ENCODE results near the gene GRIK3. TPM values are rescaled to one million over a fixed set of nuclear protein-coding genes. Genes with fewer than 3 reads are reported as not detected.
"Not testable (repeated sequence)": the region's sequence is repeated elsewhere in the genome, so short reads cannot be mapped to it uniquely, and the experiment has no call there.

Gene GRIK3
- total RNA-seq, 2 donors from 2014 or later = 0.20 to 1.2 TPM

GRCh38 chr1:36920371-36920770 lies 113.9 kb downstream of the GRIK3 start:
- Histone ChIP-seq H3K36me3 (no peaks in the 10 kb centered on the region), H3K9me3 (no peaks in the 10 kb centered on the region), H3K9ac (ENCODE audit: low read depth in 2 of 2, low read length in 2 of 2) (no peak overlapping the region), H3K4me1 (no peaks in the 10 kb centered on the region), H3K27me3 (no peaks in the 10 kb centered on the region), H3K4me3 (no peak overlapping the region), H3K27ac (no peak overlapping the region)
- intact Hi-C loops (cut with DNase I) = no loop called here
- no peak for DNase-seq
- TF ChIP-seq CTCF (IDR thresholded peaks at IDR 0.05) = no peak

DNA sequence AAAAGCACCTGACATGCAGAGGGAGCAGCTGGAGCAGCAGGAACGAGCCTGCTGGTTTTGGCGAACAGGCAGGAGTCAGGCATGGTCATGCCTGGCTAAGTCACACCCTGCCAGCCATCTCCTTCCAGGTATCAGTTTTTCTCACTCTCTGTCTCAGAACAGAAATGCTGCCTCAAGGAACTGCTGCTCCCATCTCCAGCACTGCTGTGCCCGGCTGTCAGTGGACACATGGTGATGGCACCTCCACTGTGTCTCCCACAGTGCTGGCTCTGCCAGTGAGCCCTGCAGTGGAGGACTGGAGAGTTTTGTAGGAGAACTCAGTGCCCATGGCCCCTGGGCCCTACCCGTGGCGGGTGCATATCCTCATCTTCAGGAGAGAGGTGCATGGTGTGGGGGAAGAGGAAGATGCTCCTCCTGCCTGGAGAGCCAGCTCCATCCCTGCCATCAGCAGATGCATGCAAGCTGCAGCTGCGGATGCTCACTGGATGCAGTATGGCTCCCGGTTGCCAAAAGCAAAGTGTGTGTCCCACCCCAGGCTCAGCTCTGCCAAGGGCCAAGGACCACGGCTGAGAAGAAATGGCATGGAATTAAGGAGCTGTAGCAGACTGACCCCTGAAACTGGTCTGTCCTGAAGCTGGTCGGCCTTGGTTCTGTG lies 114.7 kb downstream of the GRIK3 start:
- H3K27ac ChIP-seq = no peak overlapping the region
- TF ChIP-seq CTCF (IDR thresholded peaks at IDR 0.05) = no peak
- intact Hi-C loops (cut with DNase I) = no loop called here
- no peak overlapping the region for H3K4me3 ChIP-seq
- no peak for DNase-seq
- no peaks in the 10 kb centered on the region for H3K4me1 ChIP-seq
- no peaks in the 10 kb centered on the region for H3K9me3 ChIP-seq
- no peaks in the 10 kb centered on the region for H3K27me3 ChIP-seq
- H3K9ac ChIP-seq (ENCODE audit: low read depth in 2 of 2, low read length in 2 of 2) = no peak overlapping the region
- H3K36me3 ChIP-seq = no peaks in the 10 kb centered on the region

GRCh38 chr1:36918604-36919003 lies 115.7 kb downstream of the GRIK3 start:
- Histone ChIP-seq H3K27me3 (no peaks in the 10 kb centered on the region), H3K4me1 (no peaks in the 10 kb centered on the region), H3K36me3 (no peaks in the 10 kb centered on the region), H3K27ac (no peak overlapping the region), H3K9ac (ENCODE audit: low read depth in 2 of 2, low read length in 2 of 2) (no peak overlapping the region), H3K4me3 (no peak overlapping the region), H3K9me3 (no peaks in the 10 kb centered on the region)
- intact Hi-C loops (cut with DNase I) = no loop called here
- no peak for DNase-seq
- no peak for TF ChIP-seq CTCF (IDR thresholded peaks at IDR 0.05)

GRCh38 chr1:36916542-36916941 lies 117.8 kb downstream of the GRIK3 start:
- H3K9ac ChIP-seq (ENCODE audit: low read depth in 2 of 2, low read length in 2 of 2); H3K27me3 ChIP-seq; intact Hi-C loops (cut with DNase I); H3K36me3 ChIP-seq; DNase-seq; H3K27ac ChIP-seq; H3K4me3 ChIP-seq; H3K9me3 ChIP-seq; H3K4me1 ChIP-seq: not testable (repeated sequence)

GRCh38 chr1:36913484-36914060 lies 120.7 kb downstream of the GRIK3 start:
- Histone ChIP-seq H3K9me3 (no peaks in the 10 kb centered on the region), H3K9ac (ENCODE audit: low read depth in 2 of 2, low read length in 2 of 2) (no peak overlapping the region), H3K4me1 (no peaks in the 10 kb centered on the region), H3K27ac (no peak overlapping the region), H3K4me3 (no peak overlapping the region), H3K27me3 (no peaks in the 10 kb centered on the region), H3K36me3 (no peaks in the 10 kb centered on the region)
- intact Hi-C loops (cut with DNase I) = no loop called here
- no peak for DNase-seq
- no peak for TF ChIP-seq CTCF (IDR thresholded peaks at IDR 0.05)

DNA sequence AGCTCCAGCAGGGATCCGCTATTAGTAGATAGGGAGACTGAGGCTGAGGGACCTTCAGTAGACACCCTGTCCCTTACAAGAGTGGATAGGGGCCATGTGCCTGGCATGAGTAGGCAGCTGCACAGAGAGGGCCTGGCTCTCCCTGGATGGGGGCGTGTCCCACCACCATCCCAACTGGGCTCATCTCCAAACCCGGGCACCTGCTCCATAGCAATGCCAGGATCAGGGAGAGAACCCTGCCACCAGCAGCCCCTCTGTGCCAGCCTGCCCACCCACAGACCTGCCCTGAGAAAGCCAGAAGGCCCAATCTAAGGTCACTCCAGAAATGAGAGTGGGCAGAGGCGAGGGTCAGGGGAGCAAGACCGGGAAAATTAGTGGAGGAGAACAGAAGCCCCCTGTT lies 121.3 kb downstream of the GRIK3 start:
- intact Hi-C loops (cut with DNase I) = no loop called here
- TF ChIP-seq CTCF (IDR thresholded peaks at IDR 0.05) = no peak
- Histone ChIP-seq H3K27me3 (no peaks in the 10 kb centered on the region), H3K36me3 (no peaks in the 10 kb centered on the region), H3K9ac (ENCODE audit: low read depth in 2 of 2, low read length in 2 of 2) (no peak overlapping the region), H3K4me3 (no peak overlapping the region), H3K4me1 (no peaks in the 10 kb centered on the region), H3K27ac (no peak overlapping the region), H3K9me3 (no peaks in the 10 kb centered on the region)
- peak; percentile 11 for DNase-seq

All from colonic mucosa (tissue), 4 donors.